GM19324 (cell line): ENCODE results near the gene TMEM45A.
A peak's percentile ranks its signal among the peaks of the same experiment; 100 is the strongest.
"Not testable (repeated sequence)": the region's sequence is repeated elsewhere in the genome, so short reads cannot be mapped to it uniquely, and the experiment has no call there.

Experiments used
- ATAC-seq: cut with Tn5 transposase; IDR thresholded peaks from one replicate; pipeline ENCODE4 v1.9.1; 2021; ENCODE audit warnings: mild to moderate bottlenecking, moderate library complexity; ENCODE audit not compliant: unreplicated experiment, low FRiP score

TMEM45A gene

GRCh38 chr3:100563228-100563627 is 70.8 kb downstream of the TMEM45A start:
- no peak for ATAC-seq

DNA sequence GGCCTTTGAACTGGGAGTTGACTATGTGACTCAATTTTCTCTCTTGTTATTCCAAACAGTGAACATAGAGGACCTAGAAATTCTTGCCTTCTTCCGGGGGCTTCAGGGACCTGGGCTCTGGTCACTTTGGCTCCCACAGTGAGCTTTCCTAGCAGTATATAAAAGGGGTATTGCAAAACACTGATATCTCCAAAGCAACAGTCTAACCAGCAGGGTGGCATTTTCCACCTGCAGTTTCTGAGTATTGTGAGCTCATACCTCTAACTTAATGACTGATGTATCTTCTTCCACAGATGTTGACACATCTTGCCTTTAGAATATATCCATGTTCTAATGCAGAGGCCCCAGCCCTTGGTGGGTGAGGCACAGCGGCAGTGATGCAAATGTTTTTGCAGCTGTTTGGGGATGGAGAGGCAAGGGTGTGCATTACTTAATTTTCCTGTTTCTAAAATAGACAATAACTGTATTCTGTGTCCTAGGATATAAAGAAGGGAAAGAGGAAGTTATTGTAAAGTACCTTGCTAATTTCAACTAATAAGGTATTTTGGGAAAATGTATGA is 71.3 kb downstream of the TMEM45A start:
- ATAC-seq: no peak

DNA sequence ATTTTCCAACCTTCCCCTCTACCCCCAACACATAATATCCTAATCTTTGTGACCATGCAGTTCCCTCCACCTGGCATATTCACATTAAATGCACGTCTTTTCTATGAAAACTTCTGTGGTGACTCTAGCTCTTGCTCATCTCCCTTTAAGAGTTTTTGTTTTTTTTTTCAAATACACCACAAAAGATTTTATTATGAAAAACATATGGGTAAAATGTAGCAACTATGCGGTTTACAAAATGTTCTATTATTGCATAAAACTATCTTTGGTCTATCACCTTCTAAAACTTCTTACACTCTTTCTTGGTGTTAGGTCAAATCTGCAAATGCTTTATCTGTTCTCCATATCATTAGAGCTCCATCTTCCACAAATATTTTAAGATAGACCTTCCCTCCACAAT is 78.4 kb downstream of the TMEM45A start:
- no peak for ATAC-seq

GRCh38 chr3:100574536-100574935 is 82.1 kb downstream of the TMEM45A start:
- ATAC-seq: no peak

DNA sequence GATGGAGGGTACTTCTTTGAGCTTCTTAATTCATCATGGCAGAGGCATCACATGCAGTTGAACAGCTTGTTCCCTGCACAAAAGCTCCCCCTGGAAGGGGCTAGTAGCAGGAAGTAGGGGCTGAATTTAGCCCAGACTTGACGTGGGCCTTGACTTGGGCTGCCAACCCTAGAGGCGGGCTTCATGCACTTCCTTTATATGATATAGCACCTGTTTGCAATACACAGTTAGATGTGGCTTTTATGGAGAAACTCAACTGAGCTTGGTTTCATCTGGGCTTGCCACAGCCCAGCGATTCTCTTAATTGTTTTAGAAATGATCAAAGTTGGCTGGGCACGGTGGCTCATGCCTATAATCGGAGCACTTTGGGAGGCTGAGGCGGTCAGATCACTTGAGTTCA is 83.3 kb downstream of the TMEM45A start:
- ATAC-seq: no peak

- no peak for ATAC-seq
Observed at GRCh38 chr3:100577382-100578008, 85.1 kb downstream of the TMEM45A start.

DNA sequence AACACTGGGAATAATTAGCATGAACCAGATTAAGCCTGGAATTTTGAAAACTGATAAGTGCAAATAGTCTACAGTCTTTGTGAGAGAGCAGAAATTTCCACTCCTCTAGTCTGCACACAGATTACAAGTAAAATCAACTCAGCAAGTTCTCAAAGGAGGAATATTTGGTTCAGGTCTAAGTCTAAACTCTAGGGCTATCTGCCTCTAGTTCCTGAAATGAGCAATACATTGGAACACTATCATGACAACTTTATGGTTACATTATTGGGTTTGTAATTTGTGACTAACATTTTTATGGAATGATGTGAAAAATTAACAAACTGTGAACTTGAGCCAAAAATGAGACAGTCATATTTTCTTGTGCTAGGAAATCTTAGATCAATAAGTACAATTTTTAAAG is 86.2 kb downstream of the TMEM45A start:
- no peak for ATAC-seq

GRCh38 chr3:100580147-100580546 is 87.7 kb downstream of the TMEM45A start:
- ATAC-seq: no peak

DNA sequence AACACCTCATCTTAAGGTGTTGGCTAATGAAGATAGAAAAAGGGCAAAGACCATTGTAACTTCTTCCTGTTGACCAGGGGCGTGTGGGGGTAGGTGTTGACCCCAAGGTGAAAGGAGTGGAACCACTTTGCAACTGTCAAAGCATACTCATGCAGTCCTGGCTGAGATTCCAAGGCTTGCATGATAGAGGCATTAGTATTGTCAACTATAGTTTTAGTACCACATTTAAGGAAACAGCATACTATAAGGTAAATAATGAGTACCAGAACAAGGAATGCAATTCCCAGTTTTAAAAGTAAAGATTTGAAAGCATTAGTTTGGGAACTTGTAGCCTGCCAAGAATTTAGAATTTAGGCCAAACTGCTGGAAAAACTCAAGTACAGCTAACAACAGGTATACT is 89.2 kb downstream of the TMEM45A start:
- no peak for ATAC-seq

DNA sequence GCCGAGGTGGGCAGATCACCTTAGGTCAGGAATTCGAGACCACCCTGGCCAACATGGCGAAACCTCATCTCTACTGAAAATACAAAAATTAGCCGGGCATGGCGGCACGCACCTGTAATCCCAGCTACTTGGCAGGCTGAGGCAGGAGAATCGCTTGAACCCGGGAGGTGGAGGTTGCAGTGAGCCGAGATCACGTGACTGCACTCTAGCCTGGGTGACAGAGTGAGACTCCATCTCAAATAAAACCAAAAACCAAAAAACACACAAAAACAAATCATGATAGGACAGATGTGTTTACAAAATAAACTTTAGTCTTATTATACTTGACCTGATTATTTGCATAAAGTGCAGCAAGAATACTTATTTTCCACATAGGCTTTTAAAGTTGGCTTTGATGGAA is 89.7 kb downstream of the TMEM45A start:
- ATAC-seq: not testable (repeated sequence)

DNA sequence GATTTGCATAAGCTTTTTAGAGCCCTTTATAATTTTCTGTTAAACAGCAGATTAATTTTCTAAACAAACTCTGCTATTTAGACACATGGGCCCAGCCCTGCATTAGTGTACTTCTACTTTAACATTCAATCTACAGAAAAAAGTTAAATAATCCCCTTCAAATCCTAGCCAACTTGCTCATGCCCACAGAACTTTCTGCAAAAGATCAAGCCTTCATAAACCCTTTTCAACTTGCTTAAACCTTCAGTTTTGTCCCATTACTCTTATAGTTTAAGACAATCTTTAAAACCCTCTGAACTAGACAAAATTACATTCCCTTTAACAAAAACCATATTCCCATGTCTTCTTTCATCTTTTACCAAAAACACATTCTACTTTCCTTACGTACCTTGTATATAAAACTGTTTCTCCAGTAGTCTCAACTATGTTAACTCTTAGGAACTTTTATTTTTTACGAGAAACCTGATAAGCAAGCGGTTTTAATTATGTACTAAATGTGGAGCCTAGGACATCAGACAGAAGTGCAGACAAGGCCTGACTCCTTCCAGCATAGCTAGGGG is 91.8 kb downstream of the TMEM45A start:
- ATAC-seq: no peak

GRCh38 chr3:100586832-100587231 is 94.4 kb downstream of the TMEM45A start:
- no peak for ATAC-seq

- no peak for ATAC-seq
Observed at GRCh38 chr3:100588251-100588650, 95.8 kb downstream of the TMEM45A start.

- peak; percentile 75 for ATAC-seq
Observed at GRCh38 chr3:100590114-100590839, 97.9 kb downstream of the TMEM45A start.

DNA sequence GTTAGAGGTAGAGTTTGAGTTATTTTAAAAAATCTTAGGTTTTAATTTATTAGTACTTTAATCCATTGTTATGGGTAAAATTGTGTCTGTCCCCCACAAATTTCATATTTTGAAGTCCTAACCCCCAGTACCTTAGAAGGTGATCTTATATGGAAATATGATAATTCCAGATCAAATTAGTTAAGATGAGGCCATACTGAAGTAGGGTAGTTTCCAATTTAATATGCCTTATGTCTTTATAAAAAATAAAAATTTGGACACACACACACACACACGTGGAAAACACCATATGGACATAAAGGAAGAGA is 98.4 kb downstream of the TMEM45A start:
- ATAC-seq: no peak

- no peak for ATAC-seq
Observed at GRCh38 chr3:100591411-100591810, 99.0 kb downstream of the TMEM45A start.

DNA sequence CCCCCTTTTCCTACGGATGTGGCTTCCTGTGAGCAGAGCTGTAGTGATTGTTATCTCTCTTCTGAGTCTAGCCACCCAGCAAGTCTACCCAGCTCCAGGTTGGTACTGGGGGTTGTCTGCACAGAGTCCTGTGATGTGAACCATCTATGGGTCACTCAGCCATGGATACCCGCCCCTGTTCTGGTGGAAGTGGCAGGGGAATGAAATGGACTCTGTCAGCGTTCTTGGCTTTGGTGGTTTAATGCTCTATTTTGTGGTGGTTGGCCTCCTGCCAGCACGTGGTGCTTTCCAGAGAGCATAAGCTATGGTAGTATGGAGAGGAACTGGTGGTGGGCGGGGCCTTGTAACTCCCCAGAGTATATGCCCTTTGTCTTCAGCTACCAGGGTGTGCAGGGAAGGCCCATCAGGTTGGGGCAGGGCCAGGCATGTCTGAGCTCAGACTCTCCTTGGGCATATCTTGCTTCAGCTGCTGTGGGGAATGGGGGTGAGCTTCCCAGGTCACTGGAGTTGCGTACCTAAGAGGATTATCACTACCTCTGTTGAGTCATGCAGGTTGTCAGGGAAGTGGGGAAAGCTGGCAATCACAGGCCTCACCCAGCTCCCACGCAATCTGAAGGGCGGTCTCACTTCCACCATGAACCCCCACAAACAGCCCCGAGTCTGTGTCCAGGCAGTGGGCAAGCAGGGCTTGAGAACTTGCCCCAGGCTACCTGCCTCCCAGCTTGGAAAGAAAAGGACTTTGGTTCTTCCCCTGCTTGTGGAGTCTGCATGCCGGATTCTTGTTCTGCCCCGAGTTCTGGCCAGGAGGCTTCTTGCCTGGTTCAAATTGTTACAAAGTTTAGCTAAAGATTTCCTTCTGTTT is 108.0 kb downstream of the TMEM45A start:
- ATAC-seq: no peak

DNA sequence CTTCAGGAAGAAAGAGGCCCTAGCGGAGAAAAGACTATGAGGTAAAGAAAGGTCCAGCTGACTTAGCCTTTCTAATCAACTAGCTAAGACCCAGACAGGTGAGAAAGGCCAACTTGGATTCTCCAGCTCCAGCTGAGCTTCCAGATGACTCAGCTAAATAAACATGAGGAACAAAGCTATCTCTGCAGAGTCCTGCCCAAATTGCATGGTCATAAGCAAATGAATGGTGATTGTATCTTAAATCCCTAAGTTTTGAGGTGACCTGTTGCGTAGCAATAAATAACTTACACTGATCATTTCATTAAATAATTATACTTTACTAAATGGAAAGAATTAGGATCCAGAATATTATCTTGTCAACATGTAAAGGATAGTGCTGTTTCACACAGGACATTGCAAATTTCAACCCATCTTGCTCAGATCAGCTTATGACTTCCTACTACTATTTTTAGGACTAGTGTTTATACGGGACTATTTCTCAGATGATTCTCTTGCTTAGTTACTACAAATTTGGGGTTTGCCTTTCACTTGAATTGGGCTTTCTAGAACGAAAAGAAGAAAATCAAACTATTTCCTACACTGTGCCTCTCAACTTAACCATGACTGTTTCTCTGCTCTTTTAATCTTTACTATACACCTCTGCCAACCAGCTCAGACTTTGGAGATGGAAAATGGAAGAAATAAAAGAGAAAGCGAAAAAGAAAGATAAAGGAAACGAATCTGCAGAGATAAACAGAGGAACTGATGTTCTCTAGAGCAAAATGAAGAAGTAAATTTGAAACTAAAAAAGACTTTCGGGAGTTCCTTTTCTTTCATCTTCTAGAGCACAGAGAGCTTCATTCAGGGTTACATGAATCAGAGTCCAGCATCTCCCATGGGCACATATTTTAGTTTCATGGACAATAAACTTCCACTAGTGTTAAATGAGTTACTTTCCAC is 110.4 kb downstream of the TMEM45A start:
- no peak for ATAC-seq

DNA sequence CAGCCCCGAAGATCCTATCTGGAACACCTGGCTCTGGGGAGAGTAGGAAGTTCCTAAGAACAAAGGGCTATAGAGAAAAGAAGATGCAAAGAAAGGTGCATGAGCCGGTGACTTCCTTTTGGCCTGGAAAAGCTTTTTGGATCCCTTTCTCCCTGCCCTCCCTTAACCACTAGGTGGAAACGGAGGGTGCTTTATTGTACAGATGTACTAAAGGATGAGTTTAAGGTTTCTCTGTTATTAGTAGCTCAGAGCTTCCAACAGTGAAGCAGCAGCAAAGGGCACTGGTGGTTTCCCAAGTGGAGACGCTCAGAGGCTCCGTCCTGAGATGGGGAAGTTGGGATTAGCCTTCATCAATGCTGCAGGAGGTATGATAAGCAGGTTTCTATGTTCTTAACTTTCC is 111.0 kb downstream of the TMEM45A start:
- ATAC-seq: no peak

DNA sequence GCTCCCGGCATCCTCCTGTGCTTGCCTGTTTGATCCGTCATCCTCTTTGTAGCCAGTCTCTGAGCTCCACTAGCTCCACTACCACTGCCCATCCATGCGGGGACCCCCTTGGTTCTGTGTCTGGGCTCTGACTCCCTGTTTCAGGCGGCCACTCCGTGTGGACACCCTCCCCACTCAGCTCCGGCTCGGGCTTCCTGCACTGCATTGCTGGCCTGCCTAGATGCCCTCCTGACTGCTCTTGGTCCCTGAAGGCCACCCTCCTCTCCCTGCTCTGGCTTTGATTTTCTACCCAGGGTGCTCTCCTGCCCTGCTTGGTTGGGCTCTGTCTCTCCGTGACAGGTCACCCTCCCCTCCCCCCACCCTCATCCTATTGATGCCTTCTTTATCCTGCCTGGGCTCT is 112.9 kb downstream of the TMEM45A start:
- no peak for ATAC-seq
